Measurements from ENCODE around the gene OR10T2. TPM values are rescaled to one million over a fixed set of nuclear protein-coding genes. Genes with fewer than 3 reads are reported as not detected.

The OR10T2 gene
- total and polyA plus RNA-seq, 10 donors: not detected

DNA sequence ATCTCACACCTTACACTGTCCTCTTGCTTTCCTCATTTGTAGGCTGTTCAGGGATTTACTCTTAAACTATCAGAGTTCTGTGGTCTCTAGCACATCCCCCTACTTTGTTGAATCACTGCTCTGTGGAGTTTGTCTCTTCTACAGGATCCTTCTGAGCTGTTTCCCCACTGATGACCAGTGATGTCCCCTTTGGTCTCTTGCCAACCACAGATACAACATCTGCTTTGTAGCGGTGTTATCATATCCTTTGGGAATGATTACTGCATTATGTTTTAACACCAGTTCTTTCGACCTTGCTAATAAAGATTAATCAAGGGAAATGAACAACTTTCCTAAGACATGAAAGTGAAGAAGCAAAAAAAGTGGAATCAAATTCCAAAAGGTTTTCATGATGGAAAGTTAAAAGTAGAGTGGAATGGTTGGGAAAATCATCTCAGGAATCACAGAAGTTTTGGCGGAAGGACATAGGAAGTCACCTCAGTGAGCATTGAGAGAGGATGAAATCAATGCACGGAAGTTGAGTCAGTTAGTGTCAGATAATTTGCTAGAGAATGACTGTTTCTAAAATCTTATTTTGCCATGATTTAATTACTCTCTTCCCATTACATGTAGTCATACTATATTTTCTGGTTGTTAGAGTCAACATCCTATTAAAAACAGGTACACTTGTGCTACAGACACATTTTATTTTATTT lies 15.5 kb upstream of the OR10T2 start:
- H3K36me3 ChIP-seq: no peaks in the 10 kb centered on the region
- TF ChIP-seq, protein P1, sequence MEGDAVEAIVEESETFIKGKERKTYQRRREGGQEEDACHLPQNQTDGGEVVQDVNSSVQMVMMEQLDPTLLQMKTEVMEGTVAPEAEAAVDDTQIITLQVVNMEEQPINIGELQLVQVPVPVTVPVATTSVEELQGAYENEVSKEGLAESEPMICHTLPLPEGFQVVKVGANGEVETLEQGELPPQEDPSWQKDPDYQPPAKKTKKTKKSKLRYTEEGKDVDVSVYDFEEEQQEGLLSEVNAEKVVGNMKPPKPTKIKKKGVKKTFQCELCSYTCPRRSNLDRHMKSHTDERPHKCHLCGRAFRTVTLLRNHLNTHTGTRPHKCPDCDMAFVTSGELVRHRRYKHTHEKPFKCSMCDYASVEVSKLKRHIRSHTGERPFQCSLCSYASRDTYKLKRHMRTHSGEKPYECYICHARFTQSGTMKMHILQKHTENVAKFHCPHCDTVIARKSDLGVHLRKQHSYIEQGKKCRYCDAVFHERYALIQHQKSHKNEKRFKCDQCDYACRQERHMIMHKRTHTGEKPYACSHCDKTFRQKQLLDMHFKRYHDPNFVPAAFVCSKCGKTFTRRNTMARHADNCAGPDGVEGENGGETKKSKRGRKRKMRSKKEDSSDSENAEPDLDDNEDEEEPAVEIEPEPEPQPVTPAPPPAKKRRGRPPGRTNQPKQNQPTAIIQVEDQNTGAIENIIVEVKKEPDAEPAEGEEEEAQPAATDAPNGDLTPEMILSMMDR (IDR thresholded peaks at IDR 0.05 in 8 of 11, conservative IDR thresholded peaks at IDR 0.05 in 3 of 11): no peak
- TF ChIP-seq POLR2AphosphoS5 (IDR thresholded peaks at IDR 0.05) (no peak), POLR2A (IDR thresholded peaks at IDR 0.05) (no peak)
- no peak overlapping the region for H3K4me3 ChIP-seq
- intact Hi-C loops (cut with DNase I; ENCODE audit: low total_unique reads): no loop called here
- 88 to 93% (median 93%) methylated on average over 4 of the region's 4 CpGs for WGBS, 5 donors
- DNase-seq: no peak
- no peaks in the 10 kb centered on the region for H3K27me3 ChIP-seq (replicated peaks in 1 of 7)
- H3K4me1 ChIP-seq: no peaks in the 10 kb centered on the region
- H3K27ac ChIP-seq: no peak overlapping the region
- H3K9me3 ChIP-seq: no peaks in the 10 kb centered on the region

GRCh38 chr1:158407092-158407491 lies 7.8 kb upstream of the OR10T2 start:
- TF ChIP-seq POLR2A (IDR thresholded peaks at IDR 0.05) (no peak), POLR2AphosphoS5 (IDR thresholded peaks at IDR 0.05) (no peak)
- TF ChIP-seq, protein P1 (IDR thresholded peaks at IDR 0.05 in 8 of 11, conservative IDR thresholded peaks at IDR 0.05 in 3 of 11): no peak
- DNase-seq: no peak
- Histone ChIP-seq H3K4me1 (no peaks in the 10 kb centered on the region), H3K9me3 (no peaks in the 10 kb centered on the region), H3K27me3 (replicated peaks in 1 of 7) (no peaks in the 10 kb centered on the region), H3K27ac (no peak overlapping the region), H3K4me3 (no peak overlapping the region), H3K36me3 (no peaks in the 10 kb centered on the region)
- intact Hi-C loops (cut with DNase I; ENCODE audit: low total_unique reads): no loop called here
- WGBS, 5 donors: 62 to 89% (median 83%) methylated on average over 5 of the region's 5 CpGs

GRCh38 chr1:158400871-158401270 lies 1.6 kb upstream of the OR10T2 start:
- no peaks in the 10 kb centered on the region for H3K9me3 ChIP-seq
- no peak for DNase-seq
- H3K27me3 ChIP-seq (replicated peaks in 1 of 7): no peaks in the 10 kb centered on the region
- WGBS, 5 donors: 77 to 85% (median 84%) methylated on average over 3 of the region's 3 CpGs
- no peak overlapping the region for H3K4me3 ChIP-seq
- intact Hi-C loops (cut with DNase I; ENCODE audit: low total_unique reads): no loop called here
- TF ChIP-seq, protein P1 (IDR thresholded peaks at IDR 0.05 in 8 of 11, conservative IDR thresholded peaks at IDR 0.05 in 3 of 11): no peak
- TF ChIP-seq POLR2AphosphoS5 (IDR thresholded peaks at IDR 0.05): no peak
- no peak for TF ChIP-seq POLR2A (IDR thresholded peaks at IDR 0.05)
- H3K4me1 ChIP-seq: no peaks in the 10 kb centered on the region
- no peak overlapping the region for H3K27ac ChIP-seq
- no peaks in the 10 kb centered on the region for H3K36me3 ChIP-seq

DNA sequence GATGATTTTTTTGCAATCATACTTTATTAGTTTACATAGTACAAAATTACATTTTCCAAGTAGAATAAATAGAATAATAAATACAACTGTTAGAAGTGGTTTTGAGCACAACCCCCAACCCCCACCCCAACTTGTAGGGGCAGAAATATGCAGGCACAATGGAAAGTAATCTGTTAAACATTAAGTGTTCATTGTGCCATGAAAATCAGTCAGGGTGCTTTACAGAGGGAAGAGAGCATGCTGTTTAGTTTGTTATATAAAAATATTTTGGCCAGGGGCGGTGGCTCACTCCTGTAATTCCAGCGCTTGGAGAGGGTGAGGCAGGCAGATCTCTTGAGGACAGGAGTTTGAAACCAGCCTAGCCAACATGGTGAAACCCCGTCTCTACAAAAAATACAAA lies 2.6 kb downstream of the OR10T2 start:
- no peak for DNase-seq
- no peak overlapping the region for H3K27ac ChIP-seq
- peaks cover 0 to 4% (median 0%) of the 10 kb centered on the region in 6 donors for H3K4me1 ChIP-seq
- intact Hi-C loops (cut with DNase I; ENCODE audit: low total_unique reads): no loop called here
- no peak overlapping the region for H3K4me3 ChIP-seq
- no peaks in the 10 kb centered on the region for H3K9me3 ChIP-seq
- 92 to 97% (median 96%) methylated on average over 3 of the region's 3 CpGs for WGBS, 5 donors
- no peaks in the 10 kb centered on the region for H3K27me3 ChIP-seq (replicated peaks in 1 of 7)
- TF ChIP-seq, protein P1 (IDR thresholded peaks at IDR 0.05 in 8 of 11, conservative IDR thresholded peaks at IDR 0.05 in 3 of 11): no peak
- TF ChIP-seq POLR2AphosphoS5 (IDR thresholded peaks at IDR 0.05) (no peak), POLR2A (IDR thresholded peaks at IDR 0.05) (no peak)
- no peaks in the 10 kb centered on the region for H3K36me3 ChIP-seq

Measured in spleen (tissue), 11 donors.